ENCODE measurements around the gene CCDC83.

DNA sequence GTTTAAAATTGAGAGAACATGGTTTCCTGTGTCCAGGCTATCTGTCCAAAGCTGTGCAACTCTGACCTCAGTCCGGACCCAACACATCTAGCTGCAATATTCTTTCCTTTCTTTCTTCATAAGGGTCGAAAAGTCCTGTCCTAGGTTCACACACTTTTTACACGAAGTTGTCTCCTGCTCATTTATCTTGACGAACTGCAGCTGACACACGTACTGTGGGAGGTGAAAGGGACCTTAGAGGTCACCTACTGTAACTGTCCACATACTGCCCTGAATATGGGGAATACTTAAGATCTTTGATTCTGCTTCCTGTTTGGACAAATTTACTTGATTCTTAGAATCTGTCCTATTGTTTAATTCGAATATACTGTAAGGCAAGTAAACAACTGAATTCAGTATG lies 105.9 kb downstream of the CCDC83 start:
- no peak for TF ChIP-seq EZH2phosphoT487 (IDR thresholded peaks at IDR 0.05; ENCODE audit: insufficient read depth, low read depth)
- TF ChIP-seq EZH2 (IDR thresholded peaks at IDR 0.05; ENCODE audit: insufficient read depth, poor library complexity, severe bottlenecking): no peak

Measured in GM23248 (cell line).